Measurements from ENCODE around the gene ARSB.
"Not testable (repeated sequence)": the region's sequence is repeated elsewhere in the genome, so short reads cannot be mapped to it uniquely, and the experiment has no call there.

Gene ARSB

GRCh38 chr5:78993165-78993564, 8.1 kb upstream of the ARSB start:
- DNase-seq (ENCODE audit: low spot score): no peak

GRCh38 chr5:78992146-78992545, 7.0 kb upstream of the ARSB start:
- DNase-seq (ENCODE audit: low spot score): no peak

GRCh38 chr5:78989080-78989479, 4.0 kb upstream of the ARSB start:
- no peak for DNase-seq (ENCODE audit: low spot score)

GRCh38 chr5:78985725-78986223, 664 bp upstream of the ARSB start:
- DNase-seq (ENCODE audit: low spot score): no peak

- DNase-seq (ENCODE audit: low spot score): peak; percentile 88
These were observed 533 bp downstream of the ARSB start for GRCh38 chr5:78984439-78985115.

- peak; percentile 46 for DNase-seq (ENCODE audit: low spot score)
These were observed 1.3 kb downstream of the ARSB start for GRCh38 chr5:78983601-78984438.

GRCh38 chr5:78983194-78983593, 1.9 kb downstream of the ARSB start:
- not testable (repeated sequence) for DNase-seq (ENCODE audit: low spot score)

- no peak for DNase-seq (ENCODE audit: low spot score)
These were observed 5.2 kb downstream of the ARSB start for GRCh38 chr5:78979909-78980308.

- DNase-seq (ENCODE audit: low spot score): no peak
These were observed 5.9 kb downstream of the ARSB start for GRCh38 chr5:78979117-78979742.

- DNase-seq (ENCODE audit: low spot score): no peak
These were observed 10.1 kb downstream of the ARSB start for GRCh38 chr5:78975035-78975434.

- no peak for DNase-seq (ENCODE audit: low spot score)
These were observed 10.5 kb downstream of the ARSB start for GRCh38 chr5:78974601-78975000.

GRCh38 chr5:78974011-78974410, 11.1 kb downstream of the ARSB start:
- DNase-seq (ENCODE audit: low spot score): peak; percentile 87

- DNase-seq (ENCODE audit: low spot score): no peak
These were observed 12.3 kb downstream of the ARSB start for GRCh38 chr5:78972654-78973428.

- DNase-seq (ENCODE audit: low spot score): no peak
These were observed 13.1 kb downstream of the ARSB start for GRCh38 chr5:78971998-78972397.

GRCh38 chr5:78968781-78969180, 16.3 kb downstream of the ARSB start:
- DNase-seq (ENCODE audit: low spot score): no peak

GRCh38 chr5:78964889-78965288, 20.2 kb downstream of the ARSB start:
- peak; percentile 78 for DNase-seq (ENCODE audit: low spot score)

- no peak for DNase-seq (ENCODE audit: low spot score)
These were observed 23.4 kb downstream of the ARSB start for GRCh38 chr5:78961743-78962142.

- no peak for DNase-seq (ENCODE audit: low spot score)
These were observed 25.3 kb downstream of the ARSB start for GRCh38 chr5:78959767-78960166.

GRCh38 chr5:78958672-78959445, 26.3 kb downstream of the ARSB start:
- no peak for DNase-seq (ENCODE audit: low spot score)

GRCh38 chr5:78956901-78957300, 28.2 kb downstream of the ARSB start:
- DNase-seq (ENCODE audit: low spot score): no peak

- DNase-seq (ENCODE audit: low spot score): no peak
These were observed 31.9 kb downstream of the ARSB start for GRCh38 chr5:78953092-78953800.
